H1 (cell line): Measurements from ENCODE around the gene DPEP1. TPM values are rescaled to one million over a fixed set of nuclear protein-coding genes. Genes with fewer than 3 reads are reported as not detected.

ENCODE experiments used
- CTCF ChIA-PET: fragments of 300-600 bp; sonication (Branson Sonifier 250); formaldehyde crosslinking; loops from one replicate; lab custom pipeline; 2021; ENCODE audit not compliant: partially characterized antibody; lab: Charles Lee
- POLR2A ChIA-PET: fragments of 300-600 bp; sonication (Branson Sonifier 250); formaldehyde crosslinking; loops from one replicate; lab custom pipeline; 2021; ENCODE audit warnings: inconsistent platforms; ENCODE audit not compliant: partially characterized antibody; lab: Charles Lee
- DNase-seq, 2 experiments: peaks; one replicate each; pipeline versions ENCODE4 v3.0.0 to v3.0.0-alpha.2; 2010 to 2022; ENCODE audit warnings: low spot score in 2 of 2, low read depth in 1 of 2, mixed read lengths in 1 of 2
- FAIRE-seq: peaks from 2 replicates; lab custom pipeline; 2011; peaks lifted over from hg19 to GRCh38; lab: Jason Lieb, UNC
- H2AFZ ChIP-seq: 2 replicates; pipeline ENCODE4 v1.8.1; 2012; ENCODE audit warnings: low read length, inconsistent platforms
- H2AK5ac ChIP-seq: 2 replicates; pipeline ENCODE4 v1.6.1; 2013; ENCODE audit warnings: low read depth, low read length
- H2BK120ac ChIP-seq: replicated peaks from 2 replicates; pipeline ENCODE3; 2013; ENCODE audit warnings: low read depth, low read length, inconsistent platforms
- H2BK12ac ChIP-seq: 2 replicates; pipeline ENCODE4 v1.6.1; 2013; ENCODE audit warnings: low read depth, low read length
- H2BK15ac ChIP-seq: 2 replicates; pipeline ENCODE4 v1.6.1; 2013; ENCODE audit warnings: low read length
- H2BK20ac ChIP-seq: 2 replicates; pipeline ENCODE4 v1.6.1; 2013; ENCODE audit warnings: low read length
- H2BK5ac ChIP-seq: 2 replicates; pipeline ENCODE4 v1.6.1; 2013; ENCODE audit warnings: low read depth, low read length
- H3K14ac ChIP-seq: 2 replicates; pipeline ENCODE4 v1.6.1; 2013; ENCODE audit warnings: inconsistent platforms; ENCODE audit not compliant: insufficient read length
- H3K18ac ChIP-seq: 2 replicates; pipeline ENCODE4 v1.6.1; 2013; ENCODE audit warnings: low read length; ENCODE audit errors: extremely low read depth
- H3K23ac ChIP-seq: 2 replicates; pipeline ENCODE4 v1.6.1; 2013; ENCODE audit warnings: inconsistent platforms; ENCODE audit not compliant: insufficient read length
- H3K23me2 ChIP-seq: 2 replicates; pipeline ENCODE4 v1.6.1; 2013; ENCODE audit warnings: low read depth, low read length
- H3K27ac ChIP-seq: 2 replicates; pipeline ENCODE4 v1.6.1; 2011; ENCODE audit warnings: low read depth, low read length, inconsistent platforms
- H3K27me3 ChIP-seq, 4 experiments: replicated peaks in 1 of 4; 1 replicate in 1 of 4; 2 replicates in 3 of 4; pipeline versions ENCODE4 v1.6.1 to v1.8.1; 2011 to 2013; ENCODE audit warnings: low read length in 3 of 4, mild to moderate bottlenecking in 3 of 4, inconsistent platforms in 2 of 4, mixed read lengths in 2 of 4, moderate library complexity in 1 of 4; ENCODE audit not compliant: control insufficient read depth in 3 of 4, insufficient read depth in 3 of 4; ENCODE audit errors: extremely low read depth in 1 of 4
- H3K36me3 ChIP-seq, 4 experiments: 2 replicates each; pipeline versions ENCODE4 v1.6.1 to v1.8.1; 2011 to 2013; ENCODE audit warnings: mild to moderate bottlenecking in 4 of 4, low read length in 3 of 4, moderate library complexity in 2 of 4, control low read depth in 1 of 4, inconsistent platforms in 1 of 4; ENCODE audit not compliant: insufficient read depth in 4 of 4, control insufficient read depth in 2 of 4
- H3K4ac ChIP-seq: replicated peaks from 2 replicates; pipeline ENCODE3; 2013; ENCODE audit warnings: low read length, low read depth, mixed read lengths, inconsistent platforms; ENCODE audit not compliant: insufficient read length
- H3K4me1 ChIP-seq, 4 experiments: replicated peaks in 1 of 4; 1 replicate in 1 of 4; 2 replicates in 3 of 4; pipeline versions ENCODE4 v1.6.1 to v1.8.1; 2011 to 2013; ENCODE audit warnings: low read length in 3 of 4, inconsistent platforms in 2 of 4, mixed read lengths in 1 of 4; ENCODE audit not compliant: insufficient read depth in 4 of 4, control insufficient read depth in 3 of 4
- H3K4me2 ChIP-seq, 2 experiments: 2 replicates each; pipeline versions ENCODE4 v1.6.1 to v1.8.1; 2011 to 2013; ENCODE audit warnings: low read depth in 2 of 2, low read length in 2 of 2, control low read depth in 1 of 2, inconsistent platforms in 1 of 2, mild to moderate bottlenecking in 1 of 2; ENCODE audit not compliant: insufficient read depth in 1 of 2
- H3K4me3 ChIP-seq, 4 experiments: fragments of 200-600, 300-600 bp in 1 of 4; sonication (generic), shearing (Covaris generic), sonication (Bioruptor Twin) in 1 of 4; 2 replicates each; pipeline versions ENCODE4 v1.5.1 to v1.8.1; 2011 to 2016; ENCODE audit warnings: low read length in 4 of 4, low read depth in 3 of 4, control low read depth in 2 of 4, inconsistent platforms in 2 of 4, mild to moderate bottlenecking in 2 of 4, mixed read lengths in 1 of 4, moderate library complexity in 1 of 4; ENCODE audit not compliant: insufficient read depth in 2 of 4; ENCODE audit errors: extremely low read depth in 1 of 4
- H3K56ac ChIP-seq: replicated peaks from 2 replicates; pipeline ENCODE3; 2013; ENCODE audit warnings: low read depth, mild to moderate bottlenecking, mixed read lengths, low read length, inconsistent platforms; ENCODE audit not compliant: insufficient read length
- H3K79me1 ChIP-seq: 2 replicates; pipeline ENCODE4 v1.6.1; 2013; ENCODE audit warnings: low read depth, low read length, control low read depth
- H3K79me2 ChIP-seq, 2 experiments: 2 replicates each; pipeline versions ENCODE4 v1.6.1 to v1.8.1; 2012 to 2013; ENCODE audit warnings: low read length in 2 of 2, mild to moderate bottlenecking in 2 of 2, inconsistent platforms in 1 of 2; ENCODE audit not compliant: insufficient read depth in 2 of 2, control insufficient read depth in 1 of 2
- H3K9ac ChIP-seq, 4 experiments: replicated peaks in 1 of 4; 1 replicate in 1 of 4; 2 replicates in 3 of 4; pipeline versions ENCODE4 v1.6.1 to v1.8.1; 2011 to 2013; ENCODE audit warnings: low read depth in 3 of 4, low read length in 3 of 4, control low read depth in 2 of 4, mild to moderate bottlenecking in 2 of 4, moderate library complexity in 2 of 4, inconsistent platforms in 1 of 4; ENCODE audit errors: extremely low read depth in 1 of 4
- H3K9me3 ChIP-seq, 2 experiments: 2 replicates each; pipeline versions ENCODE4 v1.6.1 to v1.8.1; 2012 to 2013; ENCODE audit warnings: mild to moderate bottlenecking in 2 of 2, moderate library complexity in 2 of 2, control low read depth in 1 of 2, inconsistent platforms in 1 of 2, low read depth in 1 of 2, low read length in 1 of 2, mixed read lengths in 1 of 2; ENCODE audit not compliant: insufficient read depth in 2 of 2
- H4K20me1 ChIP-seq, 2 experiments: replicated peaks in 1 of 2; 2 replicates each; pipeline versions ENCODE3 to v1.8.1; 2011 to 2013; ENCODE audit warnings: inconsistent platforms in 2 of 2, low read length in 2 of 2, mild to moderate bottlenecking in 1 of 2; ENCODE audit not compliant: insufficient read depth in 2 of 2, control insufficient read depth in 1 of 2
- H4K5ac ChIP-seq: 2 replicates; pipeline ENCODE4 v1.6.1; 2013; ENCODE audit warnings: low read length, low read depth, mixed read lengths, inconsistent platforms; ENCODE audit not compliant: insufficient read length
- H4K8ac ChIP-seq: 2 replicates; pipeline ENCODE4 v1.8.0; 2013; ENCODE audit warnings: mild to moderate bottlenecking, moderate library complexity, low read length, inconsistent platforms; ENCODE audit not compliant: insufficient read depth; ENCODE audit errors: extremely low read depth
- H4K91ac ChIP-seq: replicated peaks from 2 replicates; pipeline ENCODE3; 2013; ENCODE audit warnings: low read length, mixed read lengths, inconsistent platforms; ENCODE audit not compliant: insufficient read length
- BACH1 ChIP-seq: IDR thresholded peaks from 2 replicates; pipeline ENCODE4 v1.6.1; 2012; ENCODE audit warnings: low read length, improper control_type of control experiment
- BCL11A ChIP-seq, 2 experiments: IDR thresholded peaks; one replicate each; pipeline ENCODE4 v1.6.1; 2011; ENCODE audit warnings: low read depth in 2 of 2, low read length in 2 of 2, mild to moderate bottlenecking in 2 of 2
- KDM4A ChIP-seq: IDR thresholded peaks from one replicate; pipeline ENCODE4 v1.7.1; 2012; ENCODE audit warnings: low read depth, mild to moderate bottlenecking, moderate library complexity, low read length, inconsistent platforms; ENCODE audit not compliant: severe bottlenecking
- KDM5A ChIP-seq: fragments of 200-600 bp; IDR thresholded peaks from 2 replicates; pipeline ENCODE4 v1.7.1; 2012; ENCODE audit warnings: mild to moderate bottlenecking, low read length, inconsistent platforms, mixed read lengths
- NRF1 ChIP-seq: IDR thresholded peaks from 2 replicates; pipeline ENCODE4 v1.6.1; 2011; ENCODE audit warnings: mild to moderate bottlenecking, low read depth, low read length, improper control_type of control experiment
- RBBP5 ChIP-seq: IDR thresholded peaks from 2 replicates; pipeline ENCODE4 v1.7.1; 2012; ENCODE audit warnings: low read depth, mild to moderate bottlenecking, inconsistent platforms, low read length, moderate library complexity, borderline replicate concordance
- SAP30 ChIP-seq: fragments of 300-600 bp; sonication (generic); IDR thresholded peaks from 2 replicates; pipeline ENCODE4 v1.7.1; 2012; ENCODE audit warnings: low read length, moderate library complexity, mild to moderate bottlenecking, inconsistent platforms; ENCODE audit not compliant: insufficient read depth, insufficient replicate concordance
- SIN3A ChIP-seq, 2 experiments: IDR thresholded peaks in 1 of 2; conservative IDR thresholded peaks in 1 of 2; 2 replicates each; pipeline ENCODE4 v1.6.1; 2011 to 2012; ENCODE audit warnings: low read length in 2 of 2, improper control_type of control experiment in 1 of 2, low read depth in 1 of 2, mild to moderate bottlenecking in 1 of 2
- WGBS, 2 experiments: shearing (Covaris generic) in 1 of 2; methylation state at CpG; one replicate each; pipeline versions ENCODE4 v1.1.6 to v1.1.7; 2013 to 2015; ENCODE audit warnings: low lambda C conversion rate in 2 of 2, mixed read lengths in 2 of 2, inconsistent platforms in 1 of 2, low coverage in 1 of 2, missing lambda C conversion rate in 1 of 2; ENCODE audit not compliant: insufficient replicate concordance in 2 of 2, insufficient coverage in 1 of 2, insufficient read length in 1 of 2; ENCODE audit errors: extremely low coverage in 1 of 2, missing lambda C conversion rate in 1 of 2; 5-methylcytosine and 5-hydroxymethylcytosine counted together
- polyA plus RNA-seq, 7 experiments: library from polyadenylated mRNA; depleted of rRNA in 3 of 7; stranded (reverse) in 5 of 7; unstranded in 2 of 7; fragments of >200 nt in 5 of 7; fragments of 200-250 nt in 2 of 7; gene quantifications; 1 replicate in 5 of 7; 2 replicates in 1 of 7; 4 replicates in 1 of 7; pipeline versions ENCODE4 v1.2.1 to v1.2.3, GENCODE V29; 2011 to 2013; ENCODE audit warnings: missing spikeins in 2 of 7, mixed read lengths in 2 of 7
- total RNA-seq: library from RNA; stranded (reverse); fragmentation: NEBNext Ultra II Directional; extraction: Animal tissue kit (Norgen Biotek cat#: 25700); gene quantifications from 2 replicates; pipeline ENCODE4 v1.2.1, GENCODE V29; 2021
- TF ChIP-seq, protein P1 (sequence below): IDR thresholded peaks from 2 replicates; pipeline ENCODE4 v1.6.1; 2012; ENCODE audit warnings: inconsistent platforms

Gene DPEP1
- total and polyA plus RNA-seq, 2 of the 8 experiments (the other 6 are each of a cell fraction or from before 2014, with no cell fraction given) = 2.8 to 3.1 TPM

DNA sequence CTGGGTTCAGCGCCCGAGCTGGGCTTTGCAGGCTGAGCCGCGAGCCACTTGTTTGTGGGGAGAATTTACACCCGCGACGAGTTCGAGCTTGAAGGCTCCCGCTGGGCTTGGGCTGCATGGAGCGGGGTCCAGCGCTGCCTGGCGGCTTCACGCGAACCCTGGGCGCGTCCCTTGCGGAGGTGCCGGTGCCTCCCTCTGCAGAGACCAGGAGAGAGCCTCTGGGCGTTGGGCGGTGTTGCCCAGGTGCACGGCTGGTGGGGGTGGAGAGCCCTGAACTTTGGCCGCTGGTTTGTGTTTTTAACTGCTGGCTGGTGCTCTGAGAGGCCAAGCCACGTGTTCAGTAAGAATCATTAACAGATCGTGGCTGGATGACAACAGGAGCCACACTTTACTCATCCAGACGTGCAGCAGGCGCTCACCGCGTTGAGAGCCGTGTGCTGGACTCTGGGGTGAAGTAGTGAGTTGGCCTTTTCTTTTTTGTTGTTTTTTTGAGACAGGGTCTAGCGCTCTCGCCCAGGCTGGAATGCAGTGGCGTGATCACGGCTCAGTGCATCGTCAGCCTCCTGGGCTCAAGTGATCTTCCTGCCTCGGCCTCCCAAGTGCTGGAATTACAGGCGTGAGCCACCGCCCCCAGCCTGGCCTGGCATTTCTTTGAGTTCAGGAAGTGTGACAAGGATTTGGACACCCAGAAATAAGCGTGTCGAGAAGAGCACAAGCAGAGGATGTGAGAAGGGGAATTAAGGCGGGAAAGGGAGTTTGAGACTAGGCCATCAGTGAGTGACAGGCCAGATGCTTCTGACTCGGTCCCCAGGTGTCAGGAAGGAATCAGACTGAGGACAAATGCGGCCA, 73.9 kb downstream of the DPEP1 start:
- 45% methylated on average over 30 of the region's 42 CpGs; no CpG with 5 or more reads in 1 of the 2 experiments for WGBS, 2 experiments
- POLR2A ChIA-PET = interaction anchor here (0.6 to 4.8 kb wide), 12 partner anchors 8 to 186 kb away, joined by 3 to 59 read pairs (median 4); partner anchors contain the start of genes CHMP1A, SPATA2L, SPATA33 and TCF25
- TF ChIP-seq SAP30 (peak; percentile 67), SIN3A (conservative IDR thresholded peaks at IDR 0.05 in 1 of 2, IDR thresholded peaks at IDR 0.05 in 1 of 2; ENCODE audit: low read depth in 1 of 2, low read length in 2 of 2) (0 out of 4 replicates have a peak, but pooled peaks of 1 of the 2 experiments have one; percentile 54), BACH1 (no peak), RBBP5 (peak; percentile 1; the same call in 1 of the 2 replicates), KDM5A (no peak), BCL11A (IDR thresholded peaks at IDR 0.05; ENCODE audit: low read depth in 2 of 2, low read length in 2 of 2) (no peak), NRF1 (no peak), KDM4A (peak; percentile 41)
- TF ChIP-seq, protein P1, sequence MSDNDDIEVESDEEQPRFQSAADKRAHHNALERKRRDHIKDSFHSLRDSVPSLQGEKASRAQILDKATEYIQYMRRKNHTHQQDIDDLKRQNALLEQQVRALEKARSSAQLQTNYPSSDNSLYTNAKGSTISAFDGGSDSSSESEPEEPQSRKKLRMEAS = peak; percentile 87

More for the DNA sequence above, 73.9 kb downstream of the DPEP1 start:
- FAIRE-seq = no peak
- Histone ChIP-seq H3K23me2 (peaks cover 6% of the 10 kb centered on the region; the same call in 1 of the 2 replicates), H3K27ac (peak overlapping the region; percentile 51), H4K20me1 (peaks cover 0 to 12% of the 10 kb centered on the region in 2 experiments), H3K79me2 (peaks cover 0 to 11% of the 10 kb centered on the region in 2 experiments; a peak in 1 of 4 replicates), H3K4ac (peak overlapping the region; percentile 46), H2BK12ac (peak overlapping the region; percentile 12; the same call in 1 of the 2 replicates), H2AK5ac (peak overlapping the region; percentile 48), H4K91ac (peak overlapping the region; percentile 84), H3K4me3 (peak overlapping the region; percentile 69 to 93 (median 84)), H3K4me1 (peaks cover 0 to 7% (median 2%) of the 10 kb centered on the region in 4 experiments; a peak in 4 of 7 replicates), H3K23ac (no peak overlapping the region), H3K14ac (no peak overlapping the region), H2BK15ac (no peak overlapping the region; the same call in 1 of the 2 replicates), H3K4me2 (peak overlapping the region; percentile 81 to 82), H2BK5ac (0 out of 2 replicates have a peak overlapping the region, but pooled peaks have one; percentile 61), H3K9ac (peak overlapping the region in 3 of 4 experiments; percentile 56 to 85 (median 76); a peak in 6 of 7 replicates), H3K79me1 (peaks cover 11% of the 10 kb centered on the region), H3K27me3 (no peaks in the 10 kb centered on the region), H3K36me3 (peaks cover 0 to 23% (median 16%) of the 10 kb centered on the region in 4 experiments; a peak in 7 of 8 replicates), H4K5ac (peak overlapping the region; percentile 27), H2BK20ac (no peak overlapping the region), H4K8ac (peak overlapping the region; percentile 86; the same call in 1 of the 2 replicates), H2AFZ (no peak overlapping the region), H3K56ac (peak overlapping the region; percentile 70), H2BK120ac (no peak overlapping the region), H3K18ac (peak overlapping the region; percentile 64; the same call in 1 of the 2 replicates), H3K9me3 (peaks cover 11 to 18% of the 10 kb centered on the region in 2 experiments)
- DNase-seq = no peak
- CTCF ChIA-PET = interaction anchor here (1.0 to 2.6 kb wide), 3 partner anchors 8 to 16 kb away, joined by 5 to 16 read pairs (median 5); no protein-coding TSS in a partner anchor
